ENCODE results near the gene DNAH9. TPM values are rescaled to one million over a fixed set of nuclear protein-coding genes. Genes with fewer than 3 reads are reported as not detected.

DNAH9 gene
- polyA plus RNA-seq, 1 experiment: not detected

- no peak for TF ChIP-seq CTCF (IDR thresholded peaks at IDR 0.05; ENCODE audit: low read depth, low read length)
- Histone ChIP-seq H3K27me3 (ENCODE audit: control insufficient read depth, insufficient read depth, low read length) (no peaks in the 10 kb centered on the region), H3K4me3 (ENCODE audit: low read depth, low read length) (no peak overlapping the region), H3K27ac (ENCODE audit: low read depth, low read length) (no peak overlapping the region), H3K9me3 (ENCODE audit: control insufficient read depth, insufficient read depth, low read length) (peaks cover 74% of the 10 kb centered on the region)
- CTCF ChIA-PET: no interaction called here
- POLR2A ChIA-PET: no interaction called here
- no peak for DNase-seq (ENCODE audit: low read depth, low spot score)
Observed at GRCh38 chr17:11559601-11560000, 38.7 kb upstream of the DNAH9 start.

DNA sequence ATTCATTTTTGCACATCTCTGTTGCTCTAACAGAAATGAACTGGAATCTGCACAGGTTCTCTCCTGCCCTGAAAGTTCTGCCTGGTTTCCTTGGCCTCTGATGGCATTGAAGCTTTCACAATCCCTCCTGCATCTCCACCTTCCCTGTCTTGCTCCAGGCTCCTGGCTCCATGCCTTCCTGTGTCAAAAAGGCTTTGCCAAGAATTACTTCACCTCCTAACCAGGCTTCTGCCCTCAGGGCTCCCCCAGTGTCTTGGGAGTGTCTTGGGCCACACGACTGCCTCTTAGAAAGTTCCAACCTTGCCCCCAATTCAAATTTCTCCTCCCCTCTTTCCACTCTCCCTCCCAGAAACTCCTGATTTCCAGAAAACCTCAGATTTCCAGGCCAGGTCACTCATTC is 37.0 kb upstream of the DNAH9 start:
- no peak for TF ChIP-seq CTCF (IDR thresholded peaks at IDR 0.05; ENCODE audit: low read depth, low read length)

GRCh38 chr17:11561702-11562101 is 36.6 kb upstream of the DNAH9 start:
- TF ChIP-seq CTCF (IDR thresholded peaks at IDR 0.05; ENCODE audit: low read depth, low read length): no peak
- Histone ChIP-seq H3K9me3 (ENCODE audit: control insufficient read depth, insufficient read depth, low read length) (peaks cover 59% of the 10 kb centered on the region), H3K27me3 (ENCODE audit: control insufficient read depth, insufficient read depth, low read length) (no peaks in the 10 kb centered on the region), H3K27ac (ENCODE audit: low read depth, low read length) (no peak overlapping the region), H3K4me3 (ENCODE audit: low read depth, low read length) (no peak overlapping the region)
- POLR2A ChIA-PET: no interaction called here
- CTCF ChIA-PET: interaction anchor here (0.6 kb wide), 1 partner anchor 56 kb away, joined by 3 read pairs; no protein-coding TSS in a partner anchor
- DNase-seq (ENCODE audit: low read depth, low spot score): no peak

More for the DNA sequence above, 37.0 kb upstream of the DNAH9 start:
- H3K27ac ChIP-seq (ENCODE audit: low read depth, low read length): no peak overlapping the region
- CTCF ChIA-PET: no interaction called here
- no peaks in the 10 kb centered on the region for H3K27me3 ChIP-seq (ENCODE audit: control insufficient read depth, insufficient read depth, low read length)
- POLR2A ChIA-PET: no interaction called here
- no peak for DNase-seq (ENCODE audit: low read depth, low spot score)
- no peak overlapping the region for H3K4me3 ChIP-seq (ENCODE audit: low read depth, low read length)
- H3K9me3 ChIP-seq (ENCODE audit: control insufficient read depth, insufficient read depth, low read length): peaks cover 63% of the 10 kb centered on the region

GRCh38 chr17:11564589-11565380 is 33.5 kb upstream of the DNAH9 start:
- Histone ChIP-seq H3K27ac (ENCODE audit: low read depth, low read length) (no peak overlapping the region), H3K27me3 (ENCODE audit: control insufficient read depth, insufficient read depth, low read length) (no peaks in the 10 kb centered on the region), H3K9me3 (ENCODE audit: control insufficient read depth, insufficient read depth, low read length) (peaks cover 42% of the 10 kb centered on the region), H3K4me3 (ENCODE audit: low read depth, low read length) (no peak overlapping the region)
- ChIA-PET POLR2A (no interaction called here), CTCF (no interaction called here)
- DNase-seq (ENCODE audit: low read depth, low spot score): no peak
- TF ChIP-seq CTCF (IDR thresholded peaks at IDR 0.05; ENCODE audit: low read depth, low read length): no peak

DNA sequence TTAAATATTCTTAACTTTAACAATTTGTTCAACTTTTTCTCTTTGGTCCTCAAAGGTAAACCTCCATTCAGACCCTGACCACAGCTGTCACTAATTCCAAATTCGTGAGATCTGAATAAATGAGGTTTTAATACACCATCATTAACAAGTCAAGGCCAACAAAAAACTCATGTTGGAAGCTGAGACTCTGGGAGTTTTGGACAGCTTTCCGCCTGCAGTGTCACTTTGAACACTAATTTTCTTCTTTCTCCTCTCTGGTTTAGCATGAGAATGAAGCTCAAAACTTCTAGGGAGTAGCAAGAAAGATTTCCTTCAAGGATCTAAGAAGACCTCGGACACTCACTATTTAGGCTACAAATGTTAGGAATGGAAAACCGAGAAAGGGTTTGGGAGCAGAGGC is 32.7 kb upstream of the DNAH9 start:
- ChIA-PET POLR2A (no interaction called here), CTCF (no interaction called here)
- Histone ChIP-seq H3K27ac (ENCODE audit: low read depth, low read length) (no peak overlapping the region), H3K4me3 (ENCODE audit: low read depth, low read length) (no peak overlapping the region), H3K27me3 (ENCODE audit: control insufficient read depth, insufficient read depth, low read length) (no peaks in the 10 kb centered on the region), H3K9me3 (ENCODE audit: control insufficient read depth, insufficient read depth, low read length) (peaks cover 34% of the 10 kb centered on the region)
- no peak for DNase-seq (ENCODE audit: low read depth, low spot score)
- no peak for TF ChIP-seq CTCF (IDR thresholded peaks at IDR 0.05; ENCODE audit: low read depth, low read length)
